Liver (tissue), 3 donors: ENCODE results near the gene FAM53B.

Experiments used
- EGR1 ChIP-seq, 2 donors: IDR thresholded peaks; 2 replicates each; pipeline ENCODE4 v1.6.1; 2016 to 2018; ENCODE audit warnings: antibody characterized with exemption in 2 of 2, low read depth in 2 of 2
- FOXA1 ChIP-seq: IDR thresholded peaks from 2 replicates; pipeline ENCODE4 v1.6.1; 2016; ENCODE audit warnings: antibody characterized with exemption
- GABPA ChIP-seq, 2 donors: IDR thresholded peaks in 1 of 2; conservative IDR thresholded peaks in 1 of 2; 2 replicates each; pipeline ENCODE4 v1.6.1; 2016; ENCODE audit warnings: antibody characterized with exemption in 2 of 2, mild to moderate bottlenecking in 1 of 2, moderate library complexity in 1 of 2
- JUND ChIP-seq, 2 donors: IDR thresholded peaks; 2 replicates each; pipeline ENCODE4 v1.6.1; 2016; ENCODE audit warnings: antibody characterized with exemption in 2 of 2
- NR2F2 ChIP-seq: IDR thresholded peaks from 2 replicates; pipeline ENCODE4 v1.6.1; 2016; ENCODE audit warnings: antibody characterized with exemption
- RAD21 ChIP-seq, 2 donors: IDR thresholded peaks; 2 replicates each; pipeline ENCODE4 v1.6.1; 2016; ENCODE audit warnings: antibody characterized with exemption in 2 of 2, mild to moderate bottlenecking in 2 of 2
- RXRA ChIP-seq, 2 donors: IDR thresholded peaks; 2 replicates each; pipeline ENCODE4 v1.6.1; 2017 to 2018; ENCODE audit warnings: antibody characterized with exemption in 2 of 2, mild to moderate bottlenecking in 1 of 2
- SP1 ChIP-seq: IDR thresholded peaks from 2 replicates; pipeline ENCODE4 v1.6.1; 2018; ENCODE audit warnings: antibody characterized with exemption, mild to moderate bottlenecking
- TAF1 ChIP-seq: conservative IDR thresholded peaks from 2 replicates; pipeline ENCODE4 v1.6.1; 2016; ENCODE audit warnings: antibody characterized with exemption, mild to moderate bottlenecking
- TF ChIP-seq, protein P1 (sequence below): fragments of 150-350 bp; IDR thresholded peaks from 2 replicates; pipeline ENCODE4 v1.5.1; 2017; ENCODE audit warnings: improper control_type of control experiment, low read depth, low read length; ENCODE audit not compliant: missing input control
- TF ChIP-seq, protein P2 (sequence below): IDR thresholded peaks from 2 replicates; pipeline ENCODE4 v1.6.1; 2016; ENCODE audit warnings: antibody characterized with exemption, mild to moderate bottlenecking
- TF ChIP-seq, protein P3 (sequence below): IDR thresholded peaks from 2 replicates; pipeline ENCODE4 v1.6.1; 2016; ENCODE audit warnings: antibody characterized with exemption
- TF ChIP-seq, protein P4 (sequence below): IDR thresholded peaks from 2 replicates; pipeline ENCODE4 v1.6.1; 2016; ENCODE audit warnings: antibody characterized with exemption
- TF ChIP-seq, protein P5 (sequence below): IDR thresholded peaks from 2 replicates; pipeline ENCODE4 v1.6.1; 2016; ENCODE audit warnings: antibody characterized with exemption
- donor health status: healthy.
- donor health status: healthy.

DNA sequence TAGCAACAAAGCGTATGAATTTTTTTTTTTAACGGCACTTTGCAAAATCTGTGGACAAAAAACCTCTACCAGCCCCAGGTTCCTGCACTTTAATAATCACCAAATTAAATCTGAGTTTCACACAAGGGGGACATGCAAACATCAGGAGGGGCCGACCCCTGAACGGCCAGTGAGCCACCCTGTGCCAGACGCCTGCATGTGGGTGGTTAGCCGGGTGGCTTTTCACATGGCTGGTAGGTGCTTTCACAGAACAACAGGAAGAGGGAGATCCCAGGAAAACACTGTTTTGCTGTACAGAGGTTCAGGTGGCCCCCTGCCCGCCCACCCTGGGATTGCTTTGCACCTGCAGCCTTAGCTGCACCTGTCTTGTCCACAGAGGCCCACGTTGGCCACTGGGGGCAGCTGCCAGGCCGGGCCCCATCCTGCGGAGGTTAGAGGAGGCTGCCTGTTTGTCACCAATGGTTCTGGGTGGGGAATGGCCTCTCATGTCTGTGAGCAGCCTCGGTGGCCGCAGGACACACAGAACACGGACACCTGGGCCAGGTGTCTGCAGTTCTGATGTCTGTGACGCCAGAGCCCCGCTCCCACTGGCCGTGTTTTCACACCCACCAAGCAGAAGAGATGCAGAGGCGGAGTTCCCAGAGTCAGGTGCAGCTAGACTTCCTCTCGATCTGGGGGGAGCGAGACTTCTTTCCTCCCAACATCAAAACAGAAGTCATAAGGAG is 107.7 kb downstream of the FAM53B start:
- TF ChIP-seq, protein P1, sequence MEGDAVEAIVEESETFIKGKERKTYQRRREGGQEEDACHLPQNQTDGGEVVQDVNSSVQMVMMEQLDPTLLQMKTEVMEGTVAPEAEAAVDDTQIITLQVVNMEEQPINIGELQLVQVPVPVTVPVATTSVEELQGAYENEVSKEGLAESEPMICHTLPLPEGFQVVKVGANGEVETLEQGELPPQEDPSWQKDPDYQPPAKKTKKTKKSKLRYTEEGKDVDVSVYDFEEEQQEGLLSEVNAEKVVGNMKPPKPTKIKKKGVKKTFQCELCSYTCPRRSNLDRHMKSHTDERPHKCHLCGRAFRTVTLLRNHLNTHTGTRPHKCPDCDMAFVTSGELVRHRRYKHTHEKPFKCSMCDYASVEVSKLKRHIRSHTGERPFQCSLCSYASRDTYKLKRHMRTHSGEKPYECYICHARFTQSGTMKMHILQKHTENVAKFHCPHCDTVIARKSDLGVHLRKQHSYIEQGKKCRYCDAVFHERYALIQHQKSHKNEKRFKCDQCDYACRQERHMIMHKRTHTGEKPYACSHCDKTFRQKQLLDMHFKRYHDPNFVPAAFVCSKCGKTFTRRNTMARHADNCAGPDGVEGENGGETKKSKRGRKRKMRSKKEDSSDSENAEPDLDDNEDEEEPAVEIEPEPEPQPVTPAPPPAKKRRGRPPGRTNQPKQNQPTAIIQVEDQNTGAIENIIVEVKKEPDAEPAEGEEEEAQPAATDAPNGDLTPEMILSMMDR = no peak
- TF ChIP-seq, protein P2, sequence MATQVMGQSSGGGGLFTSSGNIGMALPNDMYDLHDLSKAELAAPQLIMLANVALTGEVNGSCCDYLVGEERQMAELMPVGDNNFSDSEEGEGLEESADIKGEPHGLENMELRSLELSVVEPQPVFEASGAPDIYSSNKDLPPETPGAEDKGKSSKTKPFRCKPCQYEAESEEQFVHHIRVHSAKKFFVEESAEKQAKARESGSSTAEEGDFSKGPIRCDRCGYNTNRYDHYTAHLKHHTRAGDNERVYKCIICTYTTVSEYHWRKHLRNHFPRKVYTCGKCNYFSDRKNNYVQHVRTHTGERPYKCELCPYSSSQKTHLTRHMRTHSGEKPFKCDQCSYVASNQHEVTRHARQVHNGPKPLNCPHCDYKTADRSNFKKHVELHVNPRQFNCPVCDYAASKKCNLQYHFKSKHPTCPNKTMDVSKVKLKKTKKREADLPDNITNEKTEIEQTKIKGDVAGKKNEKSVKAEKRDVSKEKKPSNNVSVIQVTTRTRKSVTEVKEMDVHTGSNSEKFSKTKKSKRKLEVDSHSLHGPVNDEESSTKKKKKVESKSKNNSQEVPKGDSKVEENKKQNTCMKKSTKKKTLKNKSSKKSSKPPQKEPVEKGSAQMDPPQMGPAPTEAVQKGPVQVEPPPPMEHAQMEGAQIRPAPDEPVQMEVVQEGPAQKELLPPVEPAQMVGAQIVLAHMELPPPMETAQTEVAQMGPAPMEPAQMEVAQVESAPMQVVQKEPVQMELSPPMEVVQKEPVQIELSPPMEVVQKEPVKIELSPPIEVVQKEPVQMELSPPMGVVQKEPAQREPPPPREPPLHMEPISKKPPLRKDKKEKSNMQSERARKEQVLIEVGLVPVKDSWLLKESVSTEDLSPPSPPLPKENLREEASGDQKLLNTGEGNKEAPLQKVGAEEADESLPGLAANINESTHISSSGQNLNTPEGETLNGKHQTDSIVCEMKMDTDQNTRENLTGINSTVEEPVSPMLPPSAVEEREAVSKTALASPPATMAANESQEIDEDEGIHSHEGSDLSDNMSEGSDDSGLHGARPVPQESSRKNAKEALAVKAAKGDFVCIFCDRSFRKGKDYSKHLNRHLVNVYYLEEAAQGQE = no peak
- TF ChIP-seq NR2F2 (no peak), EGR1 (IDR thresholded peaks at IDR 0.05; ENCODE audit: low read depth in 2 of 2) (no peak), SP1 (no peak), JUND (IDR thresholded peaks at IDR 0.05) (no peak), RAD21 (IDR thresholded peaks at IDR 0.05) (no peak), FOXA1 (no peak), RXRA (IDR thresholded peaks at IDR 0.05) (no peak), TAF1 (no peak), GABPA (IDR thresholded peaks at IDR 0.05 in 1 of 2, conservative IDR thresholded peaks at IDR 0.05 in 1 of 2) (no peak)
- TF ChIP-seq, protein P3, sequence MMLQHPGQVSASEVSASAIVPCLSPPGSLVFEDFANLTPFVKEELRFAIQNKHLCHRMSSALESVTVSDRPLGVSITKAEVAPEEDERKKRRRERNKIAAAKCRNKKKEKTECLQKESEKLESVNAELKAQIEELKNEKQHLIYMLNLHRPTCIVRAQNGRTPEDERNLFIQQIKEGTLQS = no peak
- TF ChIP-seq, protein P4, sequence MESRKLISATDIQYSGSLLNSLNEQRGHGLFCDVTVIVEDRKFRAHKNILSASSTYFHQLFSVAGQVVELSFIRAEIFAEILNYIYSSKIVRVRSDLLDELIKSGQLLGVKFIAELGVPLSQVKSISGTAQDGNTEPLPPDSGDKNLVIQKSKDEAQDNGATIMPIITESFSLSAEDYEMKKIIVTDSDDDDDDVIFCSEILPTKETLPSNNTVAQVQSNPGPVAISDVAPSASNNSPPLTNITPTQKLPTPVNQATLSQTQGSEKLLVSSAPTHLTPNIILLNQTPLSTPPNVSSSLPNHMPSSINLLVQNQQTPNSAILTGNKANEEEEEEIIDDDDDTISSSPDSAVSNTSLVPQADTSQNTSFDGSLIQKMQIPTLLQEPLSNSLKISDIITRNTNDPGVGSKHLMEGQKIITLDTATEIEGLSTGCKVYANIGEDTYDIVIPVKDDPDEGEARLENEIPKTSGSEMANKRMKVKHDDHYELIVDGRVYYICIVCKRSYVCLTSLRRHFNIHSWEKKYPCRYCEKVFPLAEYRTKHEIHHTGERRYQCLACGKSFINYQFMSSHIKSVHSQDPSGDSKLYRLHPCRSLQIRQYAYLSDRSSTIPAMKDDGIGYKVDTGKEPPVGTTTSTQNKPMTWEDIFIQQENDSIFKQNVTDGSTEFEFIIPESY = no peak
- TF ChIP-seq, protein P5, sequence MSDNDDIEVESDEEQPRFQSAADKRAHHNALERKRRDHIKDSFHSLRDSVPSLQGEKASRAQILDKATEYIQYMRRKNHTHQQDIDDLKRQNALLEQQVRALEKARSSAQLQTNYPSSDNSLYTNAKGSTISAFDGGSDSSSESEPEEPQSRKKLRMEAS = no peak
